HEK293T (cell line): ENCODE measurements around the gene PRXL2A.

Experiments
- FOXK2 ChIP-seq: fragments of 450-650 bp; IDR thresholded peaks from 2 replicates; pipeline ENCODE4 v1.6.1; 2016; ENCODE audit warnings: mild to moderate bottlenecking
- FOXM1 ChIP-seq: fragments of 450-650 bp; IDR thresholded peaks from 2 replicates; pipeline ENCODE4 v1.6.1; 2017; ENCODE audit warnings: mild to moderate bottlenecking, borderline replicate concordance
- L3MBTL2 ChIP-seq: fragments of 450-650 bp; conservative IDR thresholded peaks from 2 replicates; pipeline ENCODE4 v1.6.1; 2016; ENCODE audit warnings: mild to moderate bottlenecking
- SP1 ChIP-seq: fragments of 450-650 bp; IDR thresholded peaks from 2 replicates; pipeline ENCODE4 v1.6.1; 2017
- SUZ12 ChIP-seq: fragments of 450-650 bp; IDR thresholded peaks from 2 replicates; pipeline ENCODE4 v1.6.1; 2016; ENCODE audit warnings: mild to moderate bottlenecking

DNA sequence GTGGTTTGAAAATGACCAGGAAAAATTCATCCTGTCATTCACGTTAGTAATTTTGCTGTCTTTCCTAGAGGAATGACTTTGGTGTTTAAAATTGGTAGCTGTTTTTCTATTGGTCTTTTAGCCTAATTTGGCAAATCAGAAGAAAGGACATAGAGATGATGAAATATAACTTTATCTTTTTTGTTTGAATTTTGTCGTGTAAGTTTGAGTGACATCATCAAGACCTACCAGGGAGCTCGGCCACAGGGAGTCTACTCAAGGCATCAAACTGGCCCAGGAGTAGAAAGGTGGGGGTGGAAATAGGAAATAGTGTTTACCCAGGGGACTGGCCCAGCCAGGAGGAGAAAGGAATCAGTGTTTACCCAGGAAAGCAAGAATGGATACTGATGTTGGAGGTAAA lies 24.8 kb downstream of the PRXL2A start:
- TF ChIP-seq FOXM1 (no peak), L3MBTL2 (no peak), FOXK2 (no peak), SP1 (no peak), SUZ12 (no peak)
